ENCODE measurements around the gene ZAR1L. TPM values are rescaled to one million over a fixed set of nuclear protein-coding genes. Genes with fewer than 3 reads are reported as not detected.
A peak's percentile ranks its signal among the peaks of the same experiment; 100 is the strongest.

ZAR1L gene
- total and polyA plus RNA-seq, 9 of the 15 experiments (the other 6 are each of a cell fraction or from before 2014, with no cell fraction given), result not detected

DNA sequence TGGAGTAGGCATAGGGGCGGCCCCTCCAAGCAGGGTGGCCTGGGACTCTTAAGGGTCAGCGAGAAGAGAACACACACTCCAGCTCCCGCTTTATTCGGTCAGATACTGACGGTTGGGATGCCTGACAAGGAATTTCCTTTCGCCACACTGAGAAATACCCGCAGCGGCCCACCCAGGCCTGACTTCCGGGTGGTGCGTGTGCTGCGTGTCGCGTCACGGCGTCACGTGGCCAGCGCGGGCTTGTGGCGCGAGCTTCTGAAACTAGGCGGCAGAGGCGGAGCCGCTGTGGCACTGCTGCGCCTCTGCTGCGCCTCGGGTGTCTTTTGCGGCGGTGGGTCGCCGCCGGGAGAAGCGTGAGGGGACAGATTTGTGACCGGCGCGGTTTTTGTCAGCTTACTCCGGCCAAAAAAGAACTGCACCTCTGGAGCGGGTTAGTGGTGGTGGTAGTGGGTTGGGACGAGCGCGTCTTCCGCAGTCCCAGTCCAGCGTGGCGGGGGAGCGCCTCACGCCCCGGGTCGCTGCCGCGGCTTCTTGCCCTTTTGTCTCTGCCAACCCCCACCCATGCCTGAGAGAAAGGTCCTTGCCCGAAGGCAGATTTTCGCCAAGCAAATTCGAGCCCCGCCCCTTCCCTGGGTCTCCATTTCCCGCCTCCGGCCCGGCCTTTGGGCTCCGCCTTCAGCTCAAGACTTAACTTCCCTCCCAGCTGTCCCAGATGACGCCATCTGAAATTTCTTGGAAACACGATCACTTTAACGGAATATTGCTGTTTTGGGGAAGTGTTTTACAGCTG, at the start of gene ZAR1L, which contains the start of gene BRCA2 (continued):
- TF ChIP-seq ZNF175 (CRISPR knock-in tag; IDR thresholded peaks at IDR 0.05; ENCODE audit: low read depth) (no peak), NFYB (IDR thresholded peaks at IDR 0.05; ENCODE audit: extremely low read depth, insufficient read length) (no peak), CEBPG (CRISPR knock-in tag; IDR thresholded peaks at IDR 0.05) (no peak; the same call in 1 of the 2 replicates), CEBPG (tag; conservative IDR thresholded peaks at IDR 0.05 in 1 of 2, IDR thresholded peaks at IDR 0.05 in 1 of 2) (no peak), PCBP1 (IDR thresholded peaks at IDR 0.05; ENCODE audit: low read depth, low read length, poor library complexity, severe bottlenecking) (peak; percentile 61), ZNF134 (CRISPR knock-in tag; conservative IDR thresholded peaks at IDR 0.05) (no peak), LCOR (CRISPR knock-in tag; IDR thresholded peaks at IDR 0.05) (peak; percentile 61; the same call in 1 of the 2 replicates), NELFE (IDR thresholded peaks at IDR 0.05; ENCODE audit: insufficient read depth, insufficient read length) (no peak), RBFOX2 (IDR thresholded peaks at IDR 0.05; ENCODE audit: low read depth, low read length) (peak; percentile 98), HDAC8 (tag; IDR thresholded peaks at IDR 0.05) (no peak)
- TF ChIP-seq, protein P1, sequence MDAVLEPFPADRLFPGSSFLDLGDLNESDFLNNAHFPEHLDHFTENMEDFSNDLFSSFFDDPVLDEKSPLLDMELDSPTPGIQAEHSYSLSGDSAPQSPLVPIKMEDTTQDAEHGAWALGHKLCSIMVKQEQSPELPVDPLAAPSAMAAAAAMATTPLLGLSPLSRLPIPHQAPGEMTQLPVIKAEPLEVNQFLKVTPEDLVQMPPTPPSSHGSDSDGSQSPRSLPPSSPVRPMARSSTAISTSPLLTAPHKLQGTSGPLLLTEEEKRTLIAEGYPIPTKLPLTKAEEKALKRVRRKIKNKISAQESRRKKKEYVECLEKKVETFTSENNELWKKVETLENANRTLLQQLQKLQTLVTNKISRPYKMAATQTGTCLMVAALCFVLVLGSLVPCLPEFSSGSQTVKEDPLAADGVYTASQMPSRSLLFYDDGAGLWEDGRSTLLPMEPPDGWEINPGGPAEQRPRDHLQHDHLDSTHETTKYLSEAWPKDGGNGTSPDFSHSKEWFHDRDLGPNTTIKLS (IDR thresholded peaks at IDR 0.05; ENCODE audit: borderline replicate concordance, low read depth), result peak; percentile 66; the same call in 1 of the 2 replicates
- TF ChIP-seq, protein P2, sequence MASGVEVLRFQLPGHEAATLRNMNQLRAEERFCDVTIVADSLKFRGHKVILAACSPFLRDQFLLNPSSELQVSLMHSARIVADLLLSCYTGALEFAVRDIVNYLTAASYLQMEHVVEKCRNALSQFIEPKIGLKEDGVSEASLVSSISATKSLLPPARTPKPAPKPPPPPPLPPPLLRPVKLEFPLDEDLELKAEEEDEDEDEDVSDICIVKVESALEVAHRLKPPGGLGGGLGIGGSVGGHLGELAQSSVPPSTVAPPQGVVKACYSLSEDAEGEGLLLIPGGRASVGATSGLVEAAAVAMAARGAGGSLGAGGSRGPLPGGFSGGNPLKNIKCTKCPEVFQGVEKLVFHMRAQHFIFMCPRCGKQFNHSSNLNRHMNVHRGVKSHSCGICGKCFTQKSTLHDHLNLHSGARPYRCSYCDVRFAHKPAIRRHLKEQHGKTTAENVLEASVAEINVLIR (CRISPR knock-in tag; IDR thresholded peaks at IDR 0.05), result peak; percentile 80
- TF ChIP-seq, protein P3, sequence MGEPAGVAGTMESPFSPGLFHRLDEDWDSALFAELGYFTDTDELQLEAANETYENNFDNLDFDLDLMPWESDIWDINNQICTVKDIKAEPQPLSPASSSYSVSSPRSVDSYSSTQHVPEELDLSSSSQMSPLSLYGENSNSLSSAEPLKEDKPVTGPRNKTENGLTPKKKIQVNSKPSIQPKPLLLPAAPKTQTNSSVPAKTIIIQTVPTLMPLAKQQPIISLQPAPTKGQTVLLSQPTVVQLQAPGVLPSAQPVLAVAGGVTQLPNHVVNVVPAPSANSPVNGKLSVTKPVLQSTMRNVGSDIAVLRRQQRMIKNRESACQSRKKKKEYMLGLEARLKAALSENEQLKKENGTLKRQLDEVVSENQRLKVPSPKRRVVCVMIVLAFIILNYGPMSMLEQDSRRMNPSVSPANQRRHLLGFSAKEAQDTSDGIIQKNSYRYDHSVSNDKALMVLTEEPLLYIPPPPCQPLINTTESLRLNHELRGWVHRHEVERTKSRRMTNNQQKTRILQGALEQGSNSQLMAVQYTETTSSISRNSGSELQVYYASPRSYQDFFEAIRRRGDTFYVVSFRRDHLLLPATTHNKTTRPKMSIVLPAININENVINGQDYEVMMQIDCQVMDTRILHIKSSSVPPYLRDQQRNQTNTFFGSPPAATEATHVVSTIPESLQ (CRISPR knock-in tag; IDR thresholded peaks at IDR 0.05), result no peak; the same call in 1 of the 2 replicates

All from K562 (cell line).